Adipocyte (in vitro differentiated cells): ENCODE results near the gene ZNF175.
"Not testable (repeated sequence)": the region's sequence is repeated elsewhere in the genome, so short reads cannot be mapped to it uniquely, and the experiment has no call there.

ENCODE experiments used
- DNase-seq: peaks from one replicate; pipeline ENCODE4 v3.0.0-alpha.2; 2015; ENCODE audit warnings: low read depth
- H3K27me3 ChIP-seq: replicated peaks from 2 replicates; pipeline ENCODE4 v1.7.0; 2013; ENCODE audit warnings: mild to moderate bottlenecking, low read length, moderate library complexity; ENCODE audit not compliant: control insufficient read depth, insufficient read depth
- H3K36me3 ChIP-seq: 2 replicates; pipeline ENCODE4 v1.7.0; 2013; ENCODE audit warnings: low read length, mild to moderate bottlenecking, moderate library complexity; ENCODE audit not compliant: control insufficient read depth, insufficient read depth, severe bottlenecking
- H3K4me1 ChIP-seq: 2 replicates; pipeline ENCODE4 v1.7.0; 2013; ENCODE audit warnings: mild to moderate bottlenecking, low read length, moderate library complexity; ENCODE audit not compliant: control insufficient read depth, insufficient read depth
- H3K4me3 ChIP-seq: 2 replicates; pipeline ENCODE4 v1.7.0; 2013; ENCODE audit warnings: mild to moderate bottlenecking, low read length, moderate library complexity
- H3K9ac ChIP-seq: 2 replicates; pipeline ENCODE4 v1.7.0; 2013; ENCODE audit warnings: mild to moderate bottlenecking, low read length, moderate library complexity
- H3K9me3 ChIP-seq: 2 replicates; pipeline ENCODE4 v1.7.0; 2013; ENCODE audit warnings: mild to moderate bottlenecking, low read length, moderate library complexity; ENCODE audit not compliant: control insufficient read depth

The ZNF175 gene

GRCh38 chr19:51607920-51608562 is 37.0 kb downstream of the ZNF175 start:
- peaks cover 6% of the 10 kb centered on the region for H3K27me3 ChIP-seq
- no peaks in the 10 kb centered on the region for H3K36me3 ChIP-seq
- peaks cover 4% of the 10 kb centered on the region for H3K9me3 ChIP-seq
- H3K4me1 ChIP-seq: no peaks in the 10 kb centered on the region
- DNase-seq: peak; percentile 77
- no peak overlapping the region for H3K9ac ChIP-seq
- no peak overlapping the region for H3K4me3 ChIP-seq

- peaks cover 4% of the 10 kb centered on the region for H3K9me3 ChIP-seq
- H3K4me3 ChIP-seq: no peak overlapping the region
- DNase-seq: no peak
- H3K36me3 ChIP-seq: no peaks in the 10 kb centered on the region
- H3K27me3 ChIP-seq: peaks cover 9% of the 10 kb centered on the region
- H3K4me1 ChIP-seq: no peaks in the 10 kb centered on the region
- H3K9ac ChIP-seq: no peak overlapping the region
Measured at GRCh38 chr19:51610576-51610975, 39.5 kb downstream of the ZNF175 start.

DNA sequence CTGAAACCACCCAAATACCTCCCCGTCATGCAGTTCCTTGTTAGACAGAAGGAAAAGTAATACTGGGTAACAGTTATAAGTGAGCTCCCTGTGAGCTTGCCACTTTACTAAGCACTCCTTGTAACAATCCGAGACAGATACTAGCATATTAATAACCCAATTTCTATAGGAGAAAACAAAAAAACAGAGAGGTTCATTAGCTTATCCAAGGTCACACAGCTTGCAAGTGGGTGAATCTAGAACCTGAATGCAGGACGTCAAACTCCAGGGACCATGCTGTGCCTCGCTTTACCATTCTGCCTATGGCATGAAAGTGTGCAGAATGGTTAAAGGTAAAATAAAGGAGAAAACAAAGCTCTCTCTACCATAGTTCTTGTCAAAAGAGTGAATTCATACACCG is 43.7 kb downstream of the ZNF175 start:
- DNase-seq: no peak
- Histone ChIP-seq H3K9me3 (peaks cover 4% of the 10 kb centered on the region), H3K36me3 (no peaks in the 10 kb centered on the region), H3K4me3 (no peak overlapping the region), H3K4me1 (no peaks in the 10 kb centered on the region), H3K9ac (no peak overlapping the region), H3K27me3 (peaks cover 4% of the 10 kb centered on the region)

DNA sequence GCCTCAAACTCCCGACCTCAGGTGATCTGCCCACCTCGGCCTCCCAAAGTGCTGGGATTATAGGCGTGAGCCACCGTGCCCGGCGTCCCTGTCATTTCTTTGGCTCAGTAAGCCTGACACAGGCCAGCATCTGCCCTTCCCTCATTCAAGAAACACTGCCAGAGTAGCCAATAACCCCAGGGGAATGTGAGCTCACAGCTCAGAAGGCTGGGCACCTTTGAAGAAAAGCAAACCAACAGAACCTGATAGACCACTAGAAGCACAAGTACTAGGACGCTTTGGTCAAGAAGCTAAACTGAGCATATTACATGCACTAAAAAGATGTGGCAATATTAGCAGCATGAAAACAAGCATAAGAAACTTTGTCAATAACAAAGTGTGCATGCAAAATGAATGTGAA is 44.9 kb downstream of the ZNF175 start:
- no peak overlapping the region for H3K9ac ChIP-seq
- no peak for DNase-seq
- H3K9me3 ChIP-seq: peaks cover 4% of the 10 kb centered on the region
- no peaks in the 10 kb centered on the region for H3K36me3 ChIP-seq
- no peak overlapping the region for H3K4me3 ChIP-seq
- H3K4me1 ChIP-seq: no peaks in the 10 kb centered on the region
- peaks cover 4% of the 10 kb centered on the region for H3K27me3 ChIP-seq

DNA sequence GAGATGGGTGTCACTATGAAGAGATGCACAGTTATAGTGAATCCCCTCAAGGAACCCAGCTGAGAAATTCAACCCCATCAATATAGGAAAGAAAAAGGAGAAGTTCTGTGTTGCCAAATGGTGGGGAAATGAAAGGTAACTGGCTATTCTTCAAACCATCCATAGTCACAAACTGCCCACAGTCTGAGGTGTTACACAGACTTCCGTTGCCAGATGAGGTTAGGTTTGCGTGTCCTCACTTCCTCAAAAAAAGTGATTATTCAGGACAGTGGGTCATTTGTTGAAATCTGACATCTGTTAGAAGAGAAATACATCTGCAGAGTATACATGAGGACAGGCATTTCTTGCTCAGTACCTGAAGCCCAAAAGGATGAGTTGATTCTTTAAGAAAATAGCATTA is 50.1 kb downstream of the ZNF175 start:
- Histone ChIP-seq H3K27me3 (peaks cover 2% of the 10 kb centered on the region), H3K4me1 (no peaks in the 10 kb centered on the region), H3K4me3 (no peak overlapping the region), H3K9ac (no peak overlapping the region), H3K36me3 (no peaks in the 10 kb centered on the region), H3K9me3 (no peaks in the 10 kb centered on the region)
- no peak for DNase-seq

GRCh38 chr19:51626675-51627074 is 55.6 kb downstream of the ZNF175 start:
- DNase-seq: no peak
- Histone ChIP-seq H3K4me1 (no peaks in the 10 kb centered on the region), H3K9me3 (no peaks in the 10 kb centered on the region), H3K27me3 (peaks cover 21% of the 10 kb centered on the region), H3K36me3 (no peaks in the 10 kb centered on the region), H3K4me3 (no peak overlapping the region), H3K9ac (no peak overlapping the region)

GRCh38 chr19:51627491-51628138 is 56.5 kb downstream of the ZNF175 start:
- Histone ChIP-seq H3K27me3 (peaks cover 21% of the 10 kb centered on the region), H3K9ac (no peak overlapping the region), H3K9me3 (no peaks in the 10 kb centered on the region), H3K36me3 (no peaks in the 10 kb centered on the region), H3K4me1 (no peaks in the 10 kb centered on the region), H3K4me3 (no peak overlapping the region)
- no peak for DNase-seq

DNA sequence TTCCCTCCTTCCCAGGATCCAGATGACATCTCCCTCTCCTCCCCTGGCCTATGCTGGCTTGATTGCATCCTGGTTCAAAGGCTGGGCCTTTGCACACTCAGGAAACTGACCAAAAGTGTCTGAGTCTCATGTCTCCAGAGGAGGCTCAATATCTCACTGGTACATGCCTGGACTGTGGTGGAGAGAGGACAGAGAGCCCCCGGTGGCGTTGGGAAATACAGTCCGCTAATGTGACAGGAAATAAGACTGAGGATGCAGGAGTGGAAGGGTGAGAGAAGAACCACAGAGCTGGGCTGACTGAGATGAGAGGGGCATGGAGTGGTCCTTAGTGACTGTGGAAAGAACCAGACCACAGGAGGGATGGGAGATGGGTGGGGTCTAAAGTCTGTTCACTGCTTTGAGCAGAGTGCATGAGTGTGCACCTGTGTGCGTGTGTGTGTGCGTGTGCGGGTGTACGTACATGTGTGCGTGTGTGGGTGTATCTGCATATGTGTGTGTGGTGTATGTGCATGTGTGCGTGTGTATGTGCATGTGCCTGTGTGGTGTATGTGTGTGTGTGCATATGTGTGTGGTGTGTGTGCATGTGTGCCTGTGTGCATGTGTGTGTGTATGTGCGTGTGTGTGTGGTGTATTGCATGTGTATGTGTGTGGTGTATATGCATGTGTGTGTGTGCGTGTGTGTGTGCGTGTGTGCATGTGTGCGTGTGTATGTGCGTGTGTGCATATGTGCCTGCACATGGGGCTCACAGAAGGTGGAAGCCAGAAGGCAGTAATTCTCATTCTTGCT is 57.3 kb downstream of the ZNF175 start:
- H3K9me3 ChIP-seq: no peaks in the 10 kb centered on the region
- H3K4me3 ChIP-seq: no peak overlapping the region
- peaks cover 21% of the 10 kb centered on the region for H3K27me3 ChIP-seq
- H3K36me3 ChIP-seq: no peaks in the 10 kb centered on the region
- no peak overlapping the region for H3K9ac ChIP-seq
- H3K4me1 ChIP-seq: no peaks in the 10 kb centered on the region
- no peak for DNase-seq

GRCh38 chr19:51630315-51630714 is 59.2 kb downstream of the ZNF175 start, which contains the start of gene SIGLEC5:
TSS of gene SIGLEC5 (minus strand) at chr19:51630401. CDS start at chr19:51630335, 66 bp downstream.
- not testable (repeated sequence) for H3K9ac ChIP-seq, H3K4me3 ChIP-seq, H3K4me1 ChIP-seq, H3K9me3 ChIP-seq, DNase-seq, H3K36me3 ChIP-seq
- peaks cover 21% of the 10 kb centered on the region for H3K27me3 ChIP-seq

GRCh38 chr19:51632126-51632525 is 61.0 kb downstream of the ZNF175 start:
- Histone ChIP-seq H3K9me3 (peaks cover 5% of the 10 kb centered on the region), H3K27me3 (peaks cover 14% of the 10 kb centered on the region), H3K4me1 (no peaks in the 10 kb centered on the region), H3K36me3 (no peaks in the 10 kb centered on the region), H3K4me3 (no peak overlapping the region), H3K9ac (no peak overlapping the region)
- DNase-seq: no peak

- Histone ChIP-seq H3K36me3 (no peaks in the 10 kb centered on the region), H3K27me3 (peaks cover 4% of the 10 kb centered on the region), H3K9ac (no peak overlapping the region), H3K4me3 (no peak overlapping the region), H3K9me3 (peaks cover 11% of the 10 kb centered on the region), H3K4me1 (no peaks in the 10 kb centered on the region)
- DNase-seq: no peak
Measured at GRCh38 chr19:51637362-51637978, 66.4 kb downstream of the ZNF175 start.
